Heart right ventricle (tissue), 16 donors: Measurements from ENCODE around the gene OLA1. TPM values are rescaled to one million over a fixed set of nuclear protein-coding genes. Genes with fewer than 3 reads are reported as not detected.
A peak's percentile ranks its signal among the peaks of the same experiment; 100 is the strongest.

Experiments
- ATAC-seq, 8 donors: fragments of 200-7000 bp; cut with Tn5 transposase; one replicate each; pipeline ENCODE4 v1.9.1; 2020; ENCODE audit warnings: mild to moderate bottlenecking in 8 of 8, moderate library complexity in 8 of 8, moderate number of reproducible peaks in 1 of 8
- DNase-seq, 2 donors: peaks; one replicate each; pipeline ENCODE4 v3.0.0-alpha.2; 2020
- H3K27ac ChIP-seq, 10 donors: fragments of 200-600 bp; sonication (generic) in 2 of 10; one replicate each; pipeline versions ENCODE4 v1.5.0 to v1.8.0; 2020 to 2022; ENCODE audit warnings: mild to moderate bottlenecking in 3 of 10
- H3K27me3 ChIP-seq, 7 donors: fragments of 200-600 bp; one replicate each; pipeline ENCODE4 v1.8.0; 2021 to 2022; ENCODE audit warnings: mild to moderate bottlenecking in 2 of 7
- H3K36me3 ChIP-seq, 9 donors: fragments of 200-600 bp; sonication (generic) in 1 of 9; one replicate each; pipeline versions ENCODE4 v1.5.0 to v1.8.0; 2020 to 2022; ENCODE audit warnings: mild to moderate bottlenecking in 2 of 9
- H3K4me1 ChIP-seq, 9 donors: fragments of 200-600 bp; sonication (generic) in 1 of 9; one replicate each; pipeline versions ENCODE4 v1.5.0 to v1.8.0; 2020 to 2022; ENCODE audit warnings: mild to moderate bottlenecking in 4 of 9
- H3K4me3 ChIP-seq, 10 donors: fragments of 200-600 bp; sonication (generic) in 2 of 10; one replicate each; pipeline versions ENCODE4 v1.5.0 to v1.8.0; 2020 to 2022; ENCODE audit warnings: mild to moderate bottlenecking in 7 of 10, moderate library complexity in 2 of 10
- H3K9me3 ChIP-seq, 11 donors: fragments of 200-600 bp in 10 of 11; sonication (generic) in 2 of 11; one replicate each; pipeline versions ENCODE4 v1.5.0 to v1.8.0; 2013 to 2022; ENCODE audit warnings: mild to moderate bottlenecking in 2 of 11, control low read depth in 1 of 11, moderate library complexity in 1 of 11
- WGBS, 2 donors: extraction: QIAGEN DNeasy Blood & Tissue Kit; methylation state at CpG; one replicate each; pipeline ENCODE4 v1.1.7; 2013; ENCODE audit warnings: inconsistent platforms in 1 of 2; 5-methylcytosine and 5-hydroxymethylcytosine counted together
- intact Hi-C, 10 donors: fragments of 100-400 bp; cut with DNase I; formaldehyde crosslinking; loops; one replicate each; pipeline versions ENCODE4 v1.11.1 to v1.14.2; 2022
- polyA plus RNA-seq, 2 donors: library from polyadenylated mRNA; stranded (reverse); fragments of 200-250 nt; gene quantifications; one replicate each; pipeline ENCODE4 v1.2.3, GENCODE V29; 2013
- total RNA-seq, 10 donors: library from RNA; stranded (reverse); fragmentation: NEBNext Ultra II Directional in 3 of 10; extraction: Animal tissue kit (Norgen Biotek cat#: 25700) in 3 of 10; gene quantifications; one replicate each; pipeline versions ENCODE4 v1.2.1 to v1.2.4, GENCODE V29; 2021 to 2023
- TF ChIP-seq, protein P1 (sequence below), 9 donors: fragments of 200-600 bp; sonication (generic) in 2 of 9; IDR thresholded peaks; one replicate each; pipeline versions ENCODE4 v1.5.0 to v1.8.0; 2021 to 2022; ENCODE audit warnings: antibody characterized with exemption in 9 of 9, mild to moderate bottlenecking in 5 of 9, moderate library complexity in 1 of 9
- donor health status: Arrhythmogenic right ventricular cardiomyopathy.
- donor health status: ischemic (EF 13 %, LVEDD 7.1; RV severe dilation, severe dysfunction).
- donor health status: healthy with polysubstance abuse.
- donor health status: DM: no; HTN: yes; CAD: no.
- donor health status: DM: no; HTN: no; CAD: no.
- donor health status: ischemic (EF 25% LVEDD 6.9; RV normal size, moderate dysfunction).
- donor health status: ischemic (EF 25% LVEDD 5.7; RV mildly dilated, moderate dysfunction).
- donor health status: healthy.
- donor health status: DM: yes; HTN: yes; CAD: no.
- donor health status: Ischemic cardiomyopathy.
- donor health status: ischemic (EF 35%, LVEDD 5.7; RV mildly dilated, moderate dysfunction).
- donor health status: nonischemic (EF 11% LVEDD 7.7; RV severe dilation, severe dysfunction).
- donor health status: DM: yes; HTN: yes; CAD: no.
- donor health status: PGD.
- donor health status: ischemic (EF 29% LVEDD 5.4; RV normal size, mild dysfunction).
- donor health status: nonischemic (EF 23%, LVEDD 6.1; RV moderate dilation, normal function).

The OLA1 gene
- total and polyA plus RNA-seq, 12 donors: 23.7 to 85.2 (median 73.3) TPM

- intact Hi-C loops: loop anchor here in 1 of 10 donors (10.0 kb wide), 1 partner anchor 315 kb away; no protein-coding TSS in a partner anchor
- no peak overlapping the region for H3K27ac ChIP-seq
- no peaks in the 10 kb centered on the region for H3K9me3 ChIP-seq
- peaks cover 0 to 4% (median 0%) of the 10 kb centered on the region in 7 donors for H3K27me3 ChIP-seq
- H3K4me3 ChIP-seq: no peak overlapping the region
- 94 to 97% methylated on average over 7 of the region's 7 CpGs for WGBS, 2 donors
- no peaks in the 10 kb centered on the region for H3K4me1 ChIP-seq
- DNase-seq (no peak), ATAC-seq (no peak)
- peaks cover 0 to 16% (median 0%) of the 10 kb centered on the region in 9 donors for H3K36me3 ChIP-seq
- TF ChIP-seq, protein P1, sequence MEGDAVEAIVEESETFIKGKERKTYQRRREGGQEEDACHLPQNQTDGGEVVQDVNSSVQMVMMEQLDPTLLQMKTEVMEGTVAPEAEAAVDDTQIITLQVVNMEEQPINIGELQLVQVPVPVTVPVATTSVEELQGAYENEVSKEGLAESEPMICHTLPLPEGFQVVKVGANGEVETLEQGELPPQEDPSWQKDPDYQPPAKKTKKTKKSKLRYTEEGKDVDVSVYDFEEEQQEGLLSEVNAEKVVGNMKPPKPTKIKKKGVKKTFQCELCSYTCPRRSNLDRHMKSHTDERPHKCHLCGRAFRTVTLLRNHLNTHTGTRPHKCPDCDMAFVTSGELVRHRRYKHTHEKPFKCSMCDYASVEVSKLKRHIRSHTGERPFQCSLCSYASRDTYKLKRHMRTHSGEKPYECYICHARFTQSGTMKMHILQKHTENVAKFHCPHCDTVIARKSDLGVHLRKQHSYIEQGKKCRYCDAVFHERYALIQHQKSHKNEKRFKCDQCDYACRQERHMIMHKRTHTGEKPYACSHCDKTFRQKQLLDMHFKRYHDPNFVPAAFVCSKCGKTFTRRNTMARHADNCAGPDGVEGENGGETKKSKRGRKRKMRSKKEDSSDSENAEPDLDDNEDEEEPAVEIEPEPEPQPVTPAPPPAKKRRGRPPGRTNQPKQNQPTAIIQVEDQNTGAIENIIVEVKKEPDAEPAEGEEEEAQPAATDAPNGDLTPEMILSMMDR (IDR thresholded peaks at IDR 0.05): no peak
These were observed 178.1 kb downstream of the OLA1 start for GRCh38 chr2:174070281-174070680.

- ATAC-seq (no peak), DNase-seq (no peak)
- no peak overlapping the region for H3K4me3 ChIP-seq
- H3K27ac ChIP-seq: no peak overlapping the region
- H3K4me1 ChIP-seq: peaks cover 0 to 5% (median 0%) of the 10 kb centered on the region in 9 donors
- peaks cover 0 to 4% (median 0%) of the 10 kb centered on the region in 7 donors for H3K27me3 ChIP-seq
- H3K9me3 ChIP-seq: no peaks in the 10 kb centered on the region
- intact Hi-C loops: no loop called here
- 74 to 75% methylated on average over 2 of the region's 2 CpGs for WGBS, 2 donors
- no peaks in the 10 kb centered on the region for H3K36me3 ChIP-seq
- TF ChIP-seq, protein P1 (IDR thresholded peaks at IDR 0.05): no peak
These were observed 180.5 kb downstream of the OLA1 start for GRCh38 chr2:174067815-174068214.

DNA sequence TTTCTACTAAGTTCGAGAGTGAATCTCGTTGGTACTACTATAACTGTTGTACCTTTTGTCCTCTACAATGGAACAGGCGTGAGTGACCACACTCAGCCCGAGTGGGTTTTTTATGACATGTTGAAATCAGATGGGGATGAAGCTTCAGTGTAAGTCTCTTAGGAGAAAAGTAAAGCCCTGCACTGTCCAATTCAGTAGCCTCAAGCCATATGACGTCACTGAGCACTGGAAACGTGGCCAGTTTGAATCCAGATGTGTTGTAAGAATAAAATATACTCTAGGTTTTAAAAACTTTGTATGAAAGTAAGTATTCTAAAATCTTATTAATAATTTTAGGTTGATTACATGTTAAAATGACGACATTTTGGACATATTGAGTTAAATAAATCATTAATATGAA, 181.5 kb downstream of the OLA1 start:
- intact Hi-C loops: no loop called here
- ATAC-seq (no peak), DNase-seq (no peak)
- Histone ChIP-seq H3K27ac (no peak overlapping the region), H3K4me1 (peaks cover 0 to 10% (median 0%) of the 10 kb centered on the region in 9 donors), H3K9me3 (no peaks in the 10 kb centered on the region), H3K27me3 (peaks cover 0 to 4% (median 0%) of the 10 kb centered on the region in 7 donors), H3K36me3 (no peaks in the 10 kb centered on the region), H3K4me3 (no peak overlapping the region)
- WGBS, 2 donors: 87 to 88% methylated on average over 7 of the region's 7 CpGs
- TF ChIP-seq, protein P1 (IDR thresholded peaks at IDR 0.05): no peak

DNA sequence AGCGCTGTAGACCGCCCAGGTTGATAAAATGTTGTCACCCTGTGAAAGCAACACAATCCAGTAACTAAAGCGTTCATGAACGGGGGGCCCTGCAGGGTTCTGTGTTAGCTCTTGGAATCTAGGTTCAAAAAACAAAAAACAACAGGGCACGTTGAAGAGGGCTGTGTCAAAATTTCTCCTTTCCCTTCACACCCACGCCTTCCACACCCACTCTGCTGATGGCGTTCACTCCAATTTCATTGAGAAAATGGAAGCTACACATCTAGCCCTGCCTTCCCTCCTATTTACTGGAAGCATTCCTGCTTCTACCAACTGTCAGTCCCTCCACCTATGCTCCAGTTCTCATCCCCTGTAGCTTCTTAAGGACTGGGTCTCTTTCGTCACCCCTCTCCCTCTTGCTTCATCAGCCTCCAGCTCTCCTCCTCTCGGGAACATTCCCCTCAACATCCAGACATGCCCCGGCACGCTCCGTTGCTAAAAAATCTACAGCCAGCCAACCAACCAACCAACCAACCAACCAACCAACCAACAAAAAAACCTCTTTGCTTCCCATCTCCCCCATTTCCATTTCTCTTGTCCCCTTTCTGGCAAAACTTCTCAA, 184.7 kb downstream of the OLA1 start:
- intact Hi-C loops: no loop called here

More for the DNA sequence above, 184.7 kb downstream of the OLA1 start:
- Histone ChIP-seq H3K9me3 (peaks cover 0 to 5% (median 0%) of the 10 kb centered on the region in 11 donors), H3K27ac (peak overlapping the region in 1 of 10 donors; percentile 11), H3K4me3 (no peak overlapping the region), H3K4me1 (peaks cover 0 to 12% (median 0%) of the 10 kb centered on the region in 9 donors), H3K27me3 (peaks cover 0 to 4% (median 0%) of the 10 kb centered on the region in 7 donors), H3K36me3 (no peaks in the 10 kb centered on the region)
- ATAC-seq: peak in 1 of 8 donors; percentile 17
- DNase-seq: no peak
- 84 to 85% methylated on average over 12 of the region's 12 CpGs for WGBS, 2 donors
- TF ChIP-seq, protein P1 (IDR thresholded peaks at IDR 0.05): no peak
